Measurements from ENCODE around the gene KANK4. TPM values are rescaled to one million over a fixed set of nuclear protein-coding genes. Genes with fewer than 3 reads are reported as not detected.

Gene KANK4
- total and polyA plus RNA-seq, 2 of the 4 experiments (the other 2 are of a cell fraction) = not detected

DNA sequence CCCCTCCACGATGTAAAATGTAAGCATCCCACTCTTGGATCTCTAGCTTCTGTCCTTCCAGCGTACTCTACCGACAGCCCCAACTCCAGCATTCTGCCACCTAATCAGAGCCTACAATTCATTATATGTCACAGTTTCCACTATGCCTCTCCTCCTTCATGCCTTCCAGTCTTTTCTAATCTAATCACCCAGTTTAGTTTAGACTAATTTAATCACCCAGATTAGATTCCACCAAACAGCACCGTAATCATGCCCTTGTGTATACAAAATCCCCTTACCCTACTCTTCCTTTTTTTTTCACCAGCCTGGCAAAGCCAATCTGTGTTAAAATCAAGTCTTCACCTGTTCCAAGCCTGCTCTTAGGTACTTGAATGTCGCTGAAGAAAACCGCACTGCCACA, 49.8 kb upstream of the KANK4 start:
- Histone ChIP-seq H2AK9ac (replicated peaks; ENCODE audit: low read depth, low read length, poor library complexity) (no peak overlapping the region), H3K9me1 (ENCODE audit: insufficient read depth, low read length) (no peaks in the 10 kb centered on the region), H2BK20ac (ENCODE audit: low read depth, low read length) (no peak overlapping the region), H3K18ac (ENCODE audit: low read depth, low read length) (no peak overlapping the region), H3K23ac (ENCODE audit: low read depth, low read length) (no peak overlapping the region), H2BK5ac (ENCODE audit: low read depth, low read length, poor library complexity, severe bottlenecking) (no peak overlapping the region), H3K4me1 (ENCODE audit: control insufficient read depth, insufficient read depth, low read length) (no peaks in the 10 kb centered on the region), H2BK120ac (ENCODE audit: low read depth, low read length) (no peak overlapping the region), H4K5ac (ENCODE audit: low read depth, low read length) (no peak overlapping the region), H3K9ac (ENCODE audit: low read depth, low read length) (no peak overlapping the region), H3K27me3 (ENCODE audit: control insufficient read depth, insufficient read depth, low read length) (no peaks in the 10 kb centered on the region), H4K91ac (ENCODE audit: insufficient read depth, low read depth, low read length) (no peak overlapping the region), H3K14ac (replicated peaks; ENCODE audit: low read depth, low read length) (no peak overlapping the region), H3K4me2 (ENCODE audit: low read depth, low read length) (no peak overlapping the region), H3K79me1 (ENCODE audit: low read depth in 1 of 2, low read length in 2 of 2) (no peaks in the 10 kb centered on the region), H3K4ac (ENCODE audit: low read depth, low read length) (no peak overlapping the region), H4K20me1 (ENCODE audit: insufficient read depth, low read length) (no peaks in the 10 kb centered on the region), H2BK15ac (ENCODE audit: low read depth, low read length) (no peak overlapping the region), H2AK5ac (ENCODE audit: low read depth, low read length) (no peak overlapping the region), H3K27ac (ENCODE audit: insufficient read depth, low read length) (no peak overlapping the region), H4K8ac (ENCODE audit: low read depth in 2 of 2, low read length in 2 of 2) (no peak overlapping the region), H2AFZ (replicated peaks; ENCODE audit: low read length, poor library complexity) (no peak overlapping the region), H3K9me3 (ENCODE audit: control insufficient read depth, insufficient read depth, low read length) (no peaks in the 10 kb centered on the region), H3K56ac (ENCODE audit: extremely low read depth, insufficient read depth, low read length) (no peak overlapping the region), H3K36me3 (ENCODE audit: control insufficient read depth, insufficient read depth, low read length) (no peaks in the 10 kb centered on the region), H3K4me3 (ENCODE audit: insufficient read depth, low read depth, low read length) (no peak overlapping the region)
- CTCF ChIA-PET = no interaction called here
- dilution Hi-C loops (cut with HindIII; ENCODE audit: low sequenced_read_pairs, unreplicated experiment) = no loop called here
- DNase-seq (no peak), ATAC-seq (ENCODE audit: low read depth) (no peak)
- no TSS peak for BruUV-seq (replicated peaks)
- in situ Hi-C loops (cut with MboI; ENCODE audit: low sequenced_read_pairs) = no loop called here
- TF ChIP-seq CEBPB (IDR thresholded peaks at IDR 0.05; ENCODE audit: low read depth, low read length) (no peak), MXI1 (IDR thresholded peaks at IDR 0.05; ENCODE audit: borderline replicate concordance, low read depth, low read length) (no peak), RFX5 (IDR thresholded peaks at IDR 0.05; ENCODE audit: low read depth, low read length) (no peak), BHLHE40 (IDR thresholded peaks at IDR 0.05; ENCODE audit: low read depth, low read length) (no peak), SMC3 (IDR thresholded peaks at IDR 0.05; ENCODE audit: low read depth, low read length) (no peak), RCOR1 (IDR thresholded peaks at IDR 0.05; ENCODE audit: insufficient replicate concordance, low read length) (no peak), RAD21 (IDR thresholded peaks at IDR 0.05; ENCODE audit: low read length) (no peak), POLR2A (IDR thresholded peaks at IDR 0.05; ENCODE audit: low read depth, low read length) (no peak)
- TF ChIP-seq, protein P1, sequence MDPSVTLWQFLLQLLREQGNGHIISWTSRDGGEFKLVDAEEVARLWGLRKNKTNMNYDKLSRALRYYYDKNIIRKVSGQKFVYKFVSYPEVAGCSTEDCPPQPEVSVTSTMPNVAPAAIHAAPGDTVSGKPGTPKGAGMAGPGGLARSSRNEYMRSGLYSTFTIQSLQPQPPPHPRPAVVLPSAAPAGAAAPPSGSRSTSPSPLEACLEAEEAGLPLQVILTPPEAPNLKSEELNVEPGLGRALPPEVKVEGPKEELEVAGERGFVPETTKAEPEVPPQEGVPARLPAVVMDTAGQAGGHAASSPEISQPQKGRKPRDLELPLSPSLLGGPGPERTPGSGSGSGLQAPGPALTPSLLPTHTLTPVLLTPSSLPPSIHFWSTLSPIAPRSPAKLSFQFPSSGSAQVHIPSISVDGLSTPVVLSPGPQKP (IDR thresholded peaks at IDR 0.05; ENCODE audit: borderline replicate concordance, low read depth, low read length) = no peak
- TF ChIP-seq, protein P2, sequence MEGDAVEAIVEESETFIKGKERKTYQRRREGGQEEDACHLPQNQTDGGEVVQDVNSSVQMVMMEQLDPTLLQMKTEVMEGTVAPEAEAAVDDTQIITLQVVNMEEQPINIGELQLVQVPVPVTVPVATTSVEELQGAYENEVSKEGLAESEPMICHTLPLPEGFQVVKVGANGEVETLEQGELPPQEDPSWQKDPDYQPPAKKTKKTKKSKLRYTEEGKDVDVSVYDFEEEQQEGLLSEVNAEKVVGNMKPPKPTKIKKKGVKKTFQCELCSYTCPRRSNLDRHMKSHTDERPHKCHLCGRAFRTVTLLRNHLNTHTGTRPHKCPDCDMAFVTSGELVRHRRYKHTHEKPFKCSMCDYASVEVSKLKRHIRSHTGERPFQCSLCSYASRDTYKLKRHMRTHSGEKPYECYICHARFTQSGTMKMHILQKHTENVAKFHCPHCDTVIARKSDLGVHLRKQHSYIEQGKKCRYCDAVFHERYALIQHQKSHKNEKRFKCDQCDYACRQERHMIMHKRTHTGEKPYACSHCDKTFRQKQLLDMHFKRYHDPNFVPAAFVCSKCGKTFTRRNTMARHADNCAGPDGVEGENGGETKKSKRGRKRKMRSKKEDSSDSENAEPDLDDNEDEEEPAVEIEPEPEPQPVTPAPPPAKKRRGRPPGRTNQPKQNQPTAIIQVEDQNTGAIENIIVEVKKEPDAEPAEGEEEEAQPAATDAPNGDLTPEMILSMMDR (conservative IDR thresholded peaks at IDR 0.05; ENCODE audit: low read depth, low read length) = no peak
- 69% methylated on average over 6 of the region's 6 CpGs; no CpG with 5 or more reads in 1 of the 2 experiments for WGBS, 2 experiments (ENCODE audit: extremely low coverage in 2 of 2, insufficient read length in 1 of 2)
- intact Hi-C loops (cut with micrococcal nuclease) = no loop called here
- POLR2A ChIA-PET (ENCODE audit: unreplicated experiment) = no interaction called here

Data from IMR-90 (cell line).